ENCODE measurements around the gene ORM1.
"Not testable (repeated sequence)": the region's sequence is repeated elsewhere in the genome, so short reads cannot be mapped to it uniquely, and the experiment has no call there.

The ORM1 gene

DNA sequence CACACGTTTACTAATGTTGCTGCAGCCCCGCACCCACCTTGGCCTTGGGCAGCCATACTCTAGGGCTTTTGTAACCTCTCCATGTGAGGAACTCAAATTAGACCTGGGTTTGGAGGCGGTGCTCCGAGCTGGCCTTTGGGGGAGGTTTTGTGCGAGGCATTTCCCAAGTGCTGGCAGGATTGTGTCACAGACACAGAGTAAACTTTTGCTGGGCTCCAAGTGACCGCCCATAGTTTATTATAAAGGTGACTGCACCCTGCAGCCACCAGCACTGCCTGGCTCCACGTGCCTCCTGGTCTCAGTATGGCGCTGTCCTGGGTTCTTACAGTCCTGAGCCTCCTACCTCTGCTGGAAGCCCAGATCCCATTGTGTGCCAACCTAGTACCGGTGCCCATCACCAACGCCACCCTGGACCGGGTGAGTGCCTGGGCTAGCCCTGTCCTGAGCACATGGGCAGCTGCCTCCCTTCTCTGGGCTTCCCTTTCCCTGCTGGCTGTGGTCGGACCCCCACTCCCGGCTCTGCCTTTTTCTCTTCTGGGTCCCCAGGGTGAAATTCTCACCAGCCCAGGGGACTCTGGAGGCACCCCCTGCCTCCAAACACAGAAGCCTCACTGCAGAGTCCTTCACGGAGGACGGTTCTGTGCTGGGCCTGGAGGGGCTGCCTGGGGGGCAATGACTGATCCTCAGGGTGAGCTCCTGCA is at the start of gene ORM1:
Gene ORM1, plus strand, starts transcription at position 268 of the 701 bp plus-strand sequence. Its CDS starts 36 bp downstream, at position 304.
- not testable (repeated sequence) for DNase-seq (ENCODE audit: low read depth)

DNA sequence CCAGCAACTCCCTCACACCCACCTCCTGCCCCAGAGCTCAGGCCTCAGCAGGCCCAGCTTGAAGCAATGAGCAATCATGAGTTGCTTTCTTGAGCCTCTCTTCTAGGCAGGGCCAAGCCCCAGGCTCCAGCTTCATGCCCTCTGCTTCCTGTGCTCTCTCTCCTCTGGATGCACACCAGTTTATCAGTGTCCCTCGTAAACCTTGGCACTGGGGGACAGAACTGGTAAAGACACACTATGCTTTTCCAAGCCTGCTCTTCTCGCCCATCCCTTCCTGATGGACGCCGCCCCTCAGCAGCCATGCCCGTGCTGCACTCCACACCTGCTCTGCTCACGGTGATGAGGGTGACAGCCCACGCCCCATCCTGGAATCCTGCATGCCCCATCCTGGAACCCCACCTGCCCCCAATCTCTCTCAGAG is 49.4 kb upstream of the ORM1 start:
- no peak for DNase-seq (ENCODE audit: low read depth)

DNA sequence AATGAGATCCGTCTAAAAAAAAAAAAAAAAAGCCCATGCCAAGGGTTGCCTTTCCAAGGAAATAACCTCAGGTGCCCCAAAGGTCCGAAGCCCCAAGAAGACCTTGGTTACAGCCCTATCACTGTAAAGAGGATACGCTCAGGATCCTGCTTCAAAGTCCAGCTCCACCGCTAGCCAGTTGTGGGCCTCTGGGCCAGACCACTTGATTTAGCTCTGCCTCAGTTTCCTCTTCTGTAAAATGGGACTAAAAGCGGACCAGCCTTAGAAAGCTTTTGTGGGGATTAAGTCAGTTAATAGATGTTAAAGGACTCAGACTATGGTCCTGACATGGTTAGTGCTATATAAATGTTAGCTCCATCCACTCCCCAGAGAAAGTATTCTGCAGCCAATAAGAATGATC is 48.7 kb upstream of the ORM1 start:
- DNase-seq (ENCODE audit: low read depth) = no peak

DNA sequence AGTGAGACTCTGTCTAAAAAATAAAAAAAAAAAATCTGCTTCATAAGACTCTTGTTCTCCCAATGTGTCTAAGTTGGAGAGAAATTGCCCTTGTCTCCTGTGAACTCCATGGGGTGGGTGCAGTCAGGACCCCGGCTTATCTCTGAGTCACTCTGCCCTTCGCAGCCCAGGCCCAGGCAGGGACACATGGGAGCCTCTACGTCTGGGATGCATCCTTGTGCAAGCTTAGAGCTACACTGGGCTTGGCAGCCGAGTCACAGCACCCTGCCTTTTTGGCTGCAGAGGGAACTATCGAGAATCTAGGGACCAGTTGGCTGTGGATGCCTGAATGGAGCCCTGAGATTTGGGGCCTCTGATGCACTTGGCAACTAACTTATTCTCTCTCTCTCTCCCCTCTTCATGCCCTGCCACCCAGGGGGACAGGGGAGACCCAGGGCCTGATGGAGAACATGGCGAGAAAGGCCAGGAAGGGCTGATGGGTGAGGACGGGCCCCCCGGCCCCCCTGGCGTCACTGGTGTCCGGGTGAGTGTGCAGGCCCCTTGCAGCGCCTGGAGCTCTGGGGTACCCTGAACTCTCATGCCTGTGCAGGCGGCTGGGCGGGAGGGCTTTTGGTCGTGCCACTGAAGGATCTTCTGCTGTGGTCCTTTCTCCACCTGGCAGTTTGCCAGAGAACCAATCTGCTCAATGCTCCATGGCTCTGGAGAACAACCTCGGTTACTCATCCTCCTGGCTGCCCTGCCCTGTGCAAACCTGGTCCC is 47.5 kb upstream of the ORM1 start:
- DNase-seq (ENCODE audit: low read depth) = no peak

DNA sequence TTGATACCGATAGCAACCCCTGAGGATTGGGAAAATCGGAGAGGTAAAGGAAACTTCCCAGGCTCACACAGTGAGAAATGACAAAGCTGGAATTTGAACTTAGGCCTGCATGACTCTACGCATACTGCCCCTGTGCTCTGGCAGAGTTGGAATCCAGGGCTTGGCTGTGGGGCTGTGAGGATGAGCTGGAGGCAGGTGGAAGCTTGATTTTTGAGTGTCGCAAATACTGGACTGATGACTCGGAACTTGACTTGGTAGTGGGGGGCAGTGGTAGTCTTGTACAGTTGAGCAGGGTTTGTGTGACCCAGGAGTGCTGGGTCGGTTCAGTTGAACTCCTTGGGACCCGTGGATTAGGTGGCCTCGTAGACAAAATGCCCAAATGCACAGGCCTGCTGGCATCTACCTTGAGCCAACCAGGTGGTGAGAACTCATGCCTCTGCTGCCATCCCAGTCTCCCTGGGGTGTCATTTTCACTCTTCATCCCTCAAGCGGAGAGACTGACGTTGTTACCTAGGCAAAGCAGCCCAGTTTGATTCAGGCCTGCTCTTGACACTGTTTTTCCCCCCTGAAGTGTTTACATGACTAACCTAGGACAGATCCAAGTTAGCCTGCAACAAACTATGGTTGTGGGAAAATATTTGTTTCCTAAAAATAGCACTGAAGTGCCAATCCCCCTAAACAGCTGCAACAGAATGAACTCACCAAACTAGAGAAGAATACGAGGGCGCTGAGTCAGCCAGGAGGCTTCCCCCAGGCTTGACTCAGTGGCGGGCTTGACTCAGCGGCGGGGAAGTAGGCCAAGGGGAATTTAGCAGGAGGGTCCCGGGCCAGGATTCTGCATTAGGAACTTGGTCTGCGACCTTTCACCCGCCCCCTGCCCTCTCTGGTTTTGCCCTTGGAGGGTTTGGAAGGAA is 45.7 kb upstream of the ORM1 start:
- no peak for DNase-seq (ENCODE audit: low read depth)

DNA sequence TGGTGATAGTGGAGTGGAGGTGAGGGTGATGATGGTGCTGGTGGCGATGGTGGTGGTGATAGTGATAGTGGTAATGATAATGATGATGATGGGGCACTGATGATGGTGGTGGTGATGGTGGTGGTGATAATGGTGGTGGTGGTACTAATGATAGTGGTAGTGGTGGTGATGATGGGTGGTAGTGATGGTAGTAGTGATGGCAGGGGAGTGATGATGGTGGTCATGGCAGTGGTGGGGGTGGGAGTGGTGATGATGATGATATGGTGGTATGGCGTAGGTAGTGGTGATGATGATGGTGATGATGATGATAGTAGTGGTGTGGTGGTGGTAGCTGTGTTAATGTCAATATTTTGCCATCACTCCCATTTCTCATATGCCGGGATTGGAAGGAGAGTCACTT is 44.5 kb upstream of the ORM1 start:
- DNase-seq (ENCODE audit: low read depth) = no peak

DNA sequence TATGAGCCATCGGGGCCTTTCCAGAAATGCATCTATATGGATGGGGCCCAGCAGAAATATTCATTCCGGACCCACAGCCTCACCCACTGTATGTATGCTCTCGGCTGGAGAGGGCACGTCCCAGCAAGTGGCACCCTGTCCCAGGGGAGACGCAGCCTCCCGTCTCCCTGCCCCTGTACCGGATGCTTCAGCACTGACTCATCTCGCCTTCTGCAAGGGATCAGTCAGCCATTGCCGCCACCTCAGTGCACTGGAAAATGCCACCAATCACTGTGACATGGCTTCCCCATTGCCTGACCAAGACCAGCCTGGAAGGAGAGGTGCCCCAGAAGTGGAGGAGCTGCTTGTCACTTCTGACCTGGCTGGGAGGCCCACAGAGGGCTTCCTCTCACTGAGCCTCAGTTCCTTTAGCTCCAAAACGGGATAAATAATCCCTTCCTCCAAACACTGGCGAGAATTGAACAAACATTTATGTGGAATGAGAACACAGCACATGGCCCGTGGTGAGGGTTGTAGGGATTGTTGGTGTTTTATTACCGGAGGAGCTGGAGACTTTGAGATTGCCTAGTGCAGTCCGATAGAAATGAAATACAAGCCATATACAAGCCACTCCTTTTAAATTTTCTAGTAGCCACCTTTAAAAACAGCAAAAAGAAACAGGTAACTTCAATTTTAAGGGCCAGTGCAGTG is 43.9 kb upstream of the ORM1 start:
- DNase-seq (ENCODE audit: low read depth) = no peak

DNA sequence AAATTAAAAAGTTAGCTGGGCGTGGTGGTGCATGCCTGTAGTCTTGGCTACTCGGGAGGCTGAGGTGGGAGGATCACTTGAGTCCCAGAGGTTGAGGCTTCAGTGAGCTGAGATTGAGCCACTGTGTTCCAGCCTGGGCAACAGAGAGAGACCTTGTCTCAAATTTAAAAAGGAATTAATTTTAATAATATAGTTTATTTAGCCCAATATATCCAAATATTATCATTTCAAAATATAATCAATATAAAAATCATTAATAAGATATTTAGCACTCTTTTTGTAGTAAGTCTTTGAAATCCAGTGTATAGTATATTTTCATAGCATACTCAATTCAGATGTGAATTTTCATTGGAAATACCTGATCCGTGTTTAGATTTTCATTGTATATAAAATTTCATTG is 43.2 kb upstream of the ORM1 start:
- no peak for DNase-seq (ENCODE audit: low read depth)

DNA sequence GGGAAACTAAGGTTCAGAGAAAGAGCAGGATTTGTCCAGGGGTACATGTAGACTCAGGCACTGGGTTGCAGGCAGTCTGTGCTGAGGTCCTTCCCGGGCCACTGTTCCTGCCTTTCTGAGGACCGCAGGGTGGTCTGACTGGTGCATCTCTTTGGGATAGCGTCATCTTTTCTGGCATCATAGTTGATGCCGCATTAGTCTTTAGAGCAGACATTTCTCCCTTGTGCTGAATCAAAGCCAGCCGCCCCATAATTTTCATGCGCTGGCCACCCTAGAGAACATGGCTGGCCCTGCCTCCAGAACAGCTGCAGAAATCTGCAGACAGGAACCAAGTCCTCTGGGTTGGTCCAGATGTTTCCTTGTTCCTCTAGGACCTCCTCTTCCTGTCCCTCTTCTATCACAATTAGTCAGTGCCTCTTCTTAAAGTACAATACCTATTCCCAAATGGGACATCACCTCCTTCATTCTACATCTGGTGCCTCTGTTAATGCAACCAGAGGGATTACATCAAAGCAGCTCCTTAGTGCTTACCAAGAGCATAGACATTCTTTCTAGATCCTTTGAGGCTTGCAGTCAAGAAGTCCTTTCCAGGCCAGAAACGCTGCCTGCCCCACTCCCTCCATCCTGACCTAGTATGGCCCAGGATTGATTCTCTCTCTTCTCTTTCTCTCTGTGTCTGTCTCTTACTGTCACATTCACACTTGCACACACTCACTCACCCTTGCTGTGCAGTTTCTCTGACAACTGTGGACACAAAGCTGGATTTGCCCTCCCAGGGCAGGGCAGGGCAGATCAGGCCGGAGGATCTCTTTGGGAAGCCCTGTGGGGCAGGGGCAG is 42.0 kb upstream of the ORM1 start:
- no peak for DNase-seq (ENCODE audit: low read depth)

DNA sequence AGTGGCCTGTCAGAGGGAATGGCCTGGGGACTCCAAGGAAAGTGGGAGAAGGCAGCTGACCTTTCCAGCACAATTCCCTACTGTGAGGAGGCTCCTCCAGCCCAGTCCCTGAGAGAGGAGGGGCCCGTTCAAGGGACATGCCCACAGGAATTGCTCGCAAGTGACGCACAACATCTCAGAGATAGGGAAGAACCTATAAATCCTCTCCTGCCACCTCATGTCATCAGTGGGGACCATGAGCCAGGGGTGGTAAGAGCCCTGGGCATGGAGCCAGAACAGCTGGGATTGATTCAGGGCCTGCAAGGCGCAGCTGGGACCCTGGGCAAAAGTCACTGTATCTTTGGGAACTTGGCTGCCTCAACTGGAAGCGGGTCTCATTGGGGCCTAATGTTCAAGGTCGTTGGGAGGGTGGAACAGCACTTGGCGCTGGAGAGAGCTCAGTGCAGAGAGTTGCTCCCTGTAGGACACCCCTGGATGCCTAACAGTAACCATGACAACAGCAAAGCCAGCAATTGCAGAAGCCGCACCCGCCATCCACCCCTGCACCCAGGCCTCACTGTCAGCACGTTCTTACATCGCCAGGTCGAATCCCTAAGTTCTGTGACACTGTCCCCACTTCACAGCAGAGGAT is 41.3 kb upstream of the ORM1 start:
- no peak for DNase-seq (ENCODE audit: low read depth)

DNA sequence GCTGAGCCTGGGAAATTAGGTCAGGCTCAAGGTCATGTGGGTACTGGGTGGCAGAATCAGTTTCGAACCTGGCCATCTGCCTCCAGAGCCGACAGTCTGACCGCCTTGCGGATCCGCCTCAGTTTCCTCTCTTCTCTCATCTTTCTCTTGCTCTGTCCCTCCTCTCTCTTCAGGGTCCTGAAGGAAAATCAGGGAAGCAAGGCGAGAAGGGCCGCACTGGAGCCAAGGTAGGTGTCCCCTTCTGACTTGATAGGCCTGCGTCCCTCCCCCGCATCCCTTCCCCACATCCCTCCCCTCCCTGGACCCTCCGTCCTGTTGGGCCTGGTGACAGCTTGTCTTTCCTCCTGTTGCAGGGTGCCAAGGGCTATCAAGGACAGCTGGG is 40.8 kb upstream of the ORM1 start:
- no peak for DNase-seq (ENCODE audit: low read depth)

DNA sequence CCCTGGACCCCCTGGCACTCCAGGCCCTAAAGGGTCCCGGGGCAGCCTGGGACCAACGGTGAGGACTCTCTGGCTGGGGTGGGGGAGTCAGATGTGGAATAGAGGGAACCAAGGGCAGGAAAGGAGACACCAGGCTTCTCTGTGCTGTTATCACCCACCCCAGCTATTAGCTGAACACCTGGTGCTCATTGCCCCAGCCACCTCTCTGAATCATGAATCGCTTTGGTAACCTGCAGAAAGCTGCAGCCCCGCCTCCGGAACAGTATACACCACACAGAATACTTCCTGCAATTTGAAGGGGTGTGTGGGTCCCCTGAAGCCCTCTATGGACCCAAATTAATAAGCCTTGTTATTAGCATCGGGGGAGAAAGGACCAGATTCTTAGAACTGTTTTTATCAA is 40.4 kb upstream of the ORM1 start:
- no peak for DNase-seq (ENCODE audit: low read depth)

DNA sequence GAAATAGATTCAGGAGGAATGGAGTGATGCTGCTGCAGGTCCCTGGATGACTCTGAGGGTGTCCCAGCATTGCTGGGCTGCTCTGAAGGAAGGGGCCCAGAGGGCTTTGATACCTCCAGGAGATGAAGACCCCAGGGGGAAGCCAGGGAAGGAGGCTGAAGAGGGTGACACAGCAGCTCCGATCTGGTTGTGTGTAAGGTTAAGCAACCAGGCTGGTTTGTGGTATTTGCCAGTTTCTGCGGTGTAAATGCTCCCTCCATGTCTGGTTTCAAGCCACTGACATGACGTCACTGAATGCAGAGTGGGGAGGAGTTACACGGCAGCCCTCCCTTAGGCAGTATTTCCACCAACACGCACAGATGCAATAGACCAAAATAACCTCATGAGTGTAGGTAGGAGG is 40.0 kb upstream of the ORM1 start:
- DNase-seq (ENCODE audit: low read depth) = no peak

DNA sequence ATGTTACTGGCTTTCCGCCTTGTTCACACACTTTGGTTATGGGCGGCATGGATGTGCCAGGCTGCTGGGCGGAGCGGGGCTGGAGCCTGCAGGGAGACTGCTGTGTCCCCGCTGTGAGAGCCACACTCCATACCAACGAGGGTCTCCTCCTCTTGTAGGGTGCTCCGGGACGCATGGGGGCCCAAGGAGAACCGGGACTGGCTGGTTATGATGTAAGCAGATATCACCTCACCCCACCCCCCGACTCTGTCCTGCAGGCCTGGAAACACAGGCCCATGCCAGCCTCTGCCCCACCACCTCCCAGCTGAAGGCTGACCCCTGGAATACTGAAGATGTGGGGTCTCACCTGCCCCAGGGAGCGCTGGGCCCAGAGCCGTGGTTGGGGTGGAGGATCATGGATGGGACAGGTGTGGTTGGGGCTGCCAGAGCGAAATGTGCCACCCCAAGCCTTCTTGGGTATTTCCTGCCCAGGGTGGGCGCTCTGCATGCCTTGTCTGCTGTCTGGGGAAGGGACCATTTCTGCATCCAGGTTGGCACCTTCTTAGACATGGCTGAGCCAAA is 39.3 kb upstream of the ORM1 start:
- DNase-seq (ENCODE audit: low read depth) = no peak

DNA sequence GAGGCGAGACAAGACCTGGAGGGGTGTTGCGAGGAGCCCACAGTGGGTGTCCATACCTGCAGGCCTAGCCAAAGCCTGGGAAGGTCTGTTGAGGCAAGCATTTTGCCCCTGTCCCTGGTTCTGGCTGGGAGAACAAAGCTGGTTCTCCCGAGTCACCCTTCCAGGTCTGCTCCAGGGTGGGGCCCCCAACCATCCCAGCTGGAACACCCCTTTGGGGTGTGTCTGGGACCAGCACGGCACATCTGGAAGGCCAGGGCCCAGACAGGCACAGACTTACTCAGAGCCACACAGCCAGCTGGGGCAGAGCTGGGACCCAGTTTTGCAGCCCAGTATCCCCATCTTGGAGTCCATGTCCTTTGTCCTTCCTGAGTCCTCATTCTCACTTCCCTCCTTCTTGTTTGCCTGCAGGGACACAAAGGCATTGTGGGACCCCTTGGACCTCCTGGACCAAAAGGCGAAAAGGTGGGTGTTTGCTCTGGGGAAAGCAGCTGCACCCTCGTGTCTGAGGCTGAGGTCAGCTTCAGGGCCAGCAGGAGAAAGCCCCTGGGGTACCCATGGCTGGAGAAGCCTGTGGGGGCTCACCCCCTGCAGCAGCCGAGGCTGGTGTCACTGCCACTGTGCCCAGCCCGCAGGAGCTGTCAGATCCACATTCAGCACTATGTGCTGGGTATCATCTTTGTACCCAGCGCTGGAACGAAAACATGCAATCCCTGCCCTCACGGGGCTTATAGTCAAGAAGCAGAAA is 38.4 kb upstream of the ORM1 start:
- no peak for DNase-seq (ENCODE audit: low read depth)

DNA sequence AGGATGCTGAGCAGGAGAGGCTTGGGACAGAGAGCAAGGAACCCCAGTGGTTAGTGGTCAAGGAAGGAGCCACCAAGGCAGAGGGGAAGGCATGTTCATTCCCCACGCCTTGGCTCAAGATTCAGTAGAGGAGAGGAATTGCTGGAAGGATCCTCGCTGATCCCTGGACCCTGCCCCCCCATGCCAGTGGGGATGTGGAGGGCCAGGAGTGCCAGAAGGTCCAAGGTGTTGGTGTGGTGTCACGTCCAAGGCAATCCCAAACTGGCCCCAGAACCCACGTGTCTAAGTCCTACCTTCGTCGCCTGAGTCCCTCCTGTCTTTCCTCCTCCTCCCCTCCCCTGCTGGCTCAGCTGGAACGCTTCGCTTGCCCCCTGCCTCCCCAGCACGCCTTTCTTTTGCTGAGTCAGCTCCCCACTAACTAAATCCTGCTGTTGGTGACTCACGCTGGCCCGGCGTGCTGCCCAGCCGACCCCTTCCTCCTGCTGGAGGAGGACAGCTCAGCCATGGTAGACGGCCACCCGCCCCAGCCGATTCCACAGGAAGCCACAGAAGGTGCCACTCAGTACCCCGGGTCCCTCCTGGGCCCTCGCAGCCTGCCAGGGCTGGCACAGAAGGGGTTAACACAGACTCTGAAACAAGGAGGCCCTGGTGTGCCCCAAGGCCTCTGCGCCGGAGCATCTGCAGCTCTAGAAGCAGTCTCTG is 37.6 kb upstream of the ORM1 start:
- DNase-seq (ENCODE audit: low read depth) = no peak

DNA sequence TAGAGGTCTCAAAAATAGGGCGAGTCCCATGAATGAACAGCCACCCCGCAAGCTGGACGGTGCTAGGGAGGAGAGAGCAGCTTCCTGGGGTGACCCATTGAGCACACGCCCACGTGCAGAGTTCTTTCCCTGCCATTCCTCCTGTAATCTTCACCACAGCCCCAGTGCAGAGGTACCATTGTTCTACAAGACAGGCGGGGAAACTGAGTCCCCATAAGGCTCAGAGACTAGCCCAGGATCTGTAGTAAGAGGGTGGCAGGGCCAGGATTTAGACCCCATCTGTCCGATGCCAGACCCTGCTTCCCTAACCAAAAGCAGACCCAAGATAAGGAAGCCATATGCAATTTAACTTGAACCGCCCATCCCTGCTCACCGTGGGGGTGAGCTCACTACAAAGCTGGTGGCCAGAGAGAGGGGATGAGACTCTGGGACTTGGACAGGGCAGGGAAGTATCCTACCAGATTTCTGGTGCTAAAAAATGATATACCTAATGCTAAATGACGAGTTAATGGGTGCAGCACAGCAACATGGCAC is 36.7 kb upstream of the ORM1 start:
- no peak for DNase-seq (ENCODE audit: low read depth)

DNA sequence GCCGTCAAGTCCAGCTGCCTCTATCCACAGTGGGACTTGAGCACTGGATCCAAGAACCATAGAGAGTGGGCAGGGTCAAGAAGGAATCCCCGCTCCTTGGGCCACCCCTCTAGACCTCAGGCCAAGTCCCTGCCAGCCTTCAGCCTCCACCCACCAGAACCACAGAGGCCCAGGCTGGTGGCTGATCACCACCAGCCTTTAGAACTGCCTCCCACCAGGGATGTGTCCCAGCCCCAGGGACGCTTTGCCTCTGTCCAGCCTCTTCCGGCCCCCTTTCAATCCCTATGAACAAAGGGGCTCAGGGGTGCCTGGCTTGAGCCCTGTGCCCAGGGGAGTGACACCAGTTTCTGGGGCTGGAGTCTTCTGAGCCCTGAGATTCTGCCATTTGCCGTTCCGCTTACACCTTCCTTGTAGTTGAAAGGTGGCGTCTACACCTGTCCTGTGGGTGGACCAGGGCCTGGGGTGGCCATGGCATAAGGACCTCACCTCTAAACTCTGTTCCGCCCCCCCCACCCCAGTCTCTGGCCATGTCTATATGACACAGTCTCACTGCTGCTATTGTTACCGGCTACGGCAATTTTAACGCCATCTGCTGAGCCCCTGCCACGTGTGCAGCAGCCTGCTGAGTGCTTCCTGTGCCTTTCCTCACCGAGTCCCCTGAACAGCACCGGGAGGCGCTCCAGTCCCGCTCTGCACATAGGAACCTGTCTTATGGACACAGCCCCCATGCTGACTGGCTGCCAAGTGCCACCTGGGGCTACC is 35.7 kb upstream of the ORM1 start:
- DNase-seq (ENCODE audit: low read depth) = no peak
